A549 (cell line): ENCODE data around the gene IGFBP2.

Source experiments
- BCL3 ChIP-seq: fragments of >200 bp; sonication (Bioruptor Twin); formaldehyde crosslinking; IDR thresholded peaks from 3 replicates; pipeline ENCODE4 v1.6.1; 2016
- CTCF ChIP-seq: fragments of >200 bp; sonication (Bioruptor Twin); formaldehyde crosslinking; IDR thresholded peaks from 3 replicates; pipeline ENCODE4 v1.5.1; 2016
- ELK1 ChIP-seq: fragments of 150-350 bp; IDR thresholded peaks from 2 replicates; pipeline ENCODE4 v1.6.1; 2014; ENCODE audit warnings: low read depth, mild to moderate bottlenecking, low read length
- EP300 ChIP-seq, 2 experiments: fragments of >200 bp; sonication (Bioruptor Twin); formaldehyde crosslinking; IDR thresholded peaks; 2 replicates in 1 of 2; 3 replicates in 1 of 2; pipeline ENCODE4 v1.6.1; 2016 to 2017
- HDAC2 ChIP-seq: fragments of 200-600 bp; sonication (generic); IDR thresholded peaks from 2 replicates; pipeline ENCODE4 v1.6.1; 2016
- HOXA7 ChIP-seq: fragments of 250-450 bp; sonication (Bioruptor Pico); IDR thresholded peaks from 2 replicates; pipeline ENCODE4 v1.5.0; 2020; ENCODE audit warnings: mild to moderate bottlenecking, moderate library complexity
- JUN ChIP-seq, 2 experiments: fragments of >200 bp; sonication (Bioruptor Twin); formaldehyde crosslinking; IDR thresholded peaks; 2 replicates in 1 of 2; 3 replicates in 1 of 2; pipeline ENCODE4 v1.6.1; 2016 to 2017
- POLR2A ChIP-seq: IDR thresholded peaks from 2 replicates; pipeline ENCODE4 v1.6.1; 2012; ENCODE audit warnings: mild to moderate bottlenecking, low read length
- RAD21 ChIP-seq, 2 experiments: fragments of >200 bp in 1 of 2; sonication (Bioruptor Twin) in 1 of 2; formaldehyde crosslinking in 1 of 2; IDR thresholded peaks in 1 of 2; conservative IDR thresholded peaks in 1 of 2; 2 replicates in 1 of 2; 3 replicates in 1 of 2; pipeline ENCODE4 v1.6.1; 2012 to 2018; ENCODE audit warnings: inconsistent platforms in 1 of 2
- RCOR1 ChIP-seq: fragments of 150-350 bp; IDR thresholded peaks from 2 replicates; pipeline ENCODE4 v1.6.1; 2014; ENCODE audit warnings: antibody characterized with exemption, low read length, low read depth

DNA sequence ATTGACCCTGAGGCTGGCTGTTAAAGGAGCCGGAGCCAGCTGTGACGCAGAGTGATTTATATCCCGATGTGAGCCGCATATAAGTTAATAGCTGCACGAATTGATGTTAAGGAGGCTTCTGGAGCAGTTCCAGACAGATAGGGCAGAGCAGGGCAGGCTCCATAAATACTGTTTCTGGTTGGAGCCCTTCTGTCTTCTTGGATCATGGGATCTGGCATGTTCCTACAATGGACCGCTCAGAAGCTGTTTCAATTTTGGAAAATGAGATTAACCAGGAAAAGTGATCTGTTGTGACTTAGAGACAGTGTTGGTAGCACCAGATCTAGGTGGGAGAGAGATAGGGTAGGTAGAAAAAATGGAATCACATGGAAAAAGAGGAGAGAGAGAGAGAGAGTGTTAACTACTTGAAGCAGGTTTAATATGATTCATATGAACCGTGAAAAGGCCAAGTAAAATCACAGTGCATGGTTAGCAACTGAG lies 66.9 kb downstream of the IGFBP2 start:
- TF ChIP-seq POLR2A, result no peak
- no peak for TF ChIP-seq RAD21 (conservative IDR thresholded peaks at IDR 0.05 in 1 of 2, IDR thresholded peaks at IDR 0.05 in 1 of 2)
- TF ChIP-seq HOXA7 (CRISPR knock-in tag), result no peak
- no peak for TF ChIP-seq RCOR1
- no peak for TF ChIP-seq CTCF
- no peak for TF ChIP-seq BCL3
- no peak for TF ChIP-seq EP300 (IDR thresholded peaks at IDR 0.05)
- TF ChIP-seq HDAC2, result no peak
- TF ChIP-seq ELK1, result no peak
- TF ChIP-seq JUN (IDR thresholded peaks at IDR 0.05), result no peak
